Measurements from ENCODE around the gene MCM9. TPM values are rescaled to one million over a fixed set of nuclear protein-coding genes. Genes with fewer than 3 reads are reported as not detected.

The MCM9 gene
- polyA plus RNA-seq, 3 donors = 9.4 to 11.9 (median 9.8) TPM

- Mint-ChIP-seq H3K4me3 (no peak overlapping the region), H3K36me3 (peaks cover 5% of the 10 kb centered on the region in 2 donors), H3K9me3 (peaks cover 0 to 6% (median 4%) of the 10 kb centered on the region in 7 donors), H3K27ac (peak overlapping the region in 1 of 7 donors; percentile 24), H3K4me1 (peaks cover 18% of the 10 kb centered on the region), H3K27me3 (ENCODE audit: low read depth in 3 of 3) (no peaks in the 10 kb centered on the region)
- 100% methylated on average over 3 of the region's 6 CpGs for WGBS (ENCODE audit: insufficient coverage)
- Histone ChIP-seq H4K20me1 (ENCODE audit: insufficient read depth, low read length) (no peaks in the 10 kb centered on the region), H3K79me2 (ENCODE audit: insufficient read depth, low read length) (no peaks in the 10 kb centered on the region), H3K4me1 (ENCODE audit: control insufficient read depth in 1 of 2, insufficient read depth in 2 of 2, low read length in 2 of 2) (peaks cover 16% of the 10 kb centered on the region in 2 donors), H3K4me2 (replicated peaks; ENCODE audit: extremely low read depth, low read length, poor library complexity, severe bottlenecking) (no peak overlapping the region), H3K27me3 (ENCODE audit: control insufficient read depth in 2 of 2, insufficient read depth in 2 of 2, low read length in 2 of 2) (no peaks in the 10 kb centered on the region), H3K4me3 (replicated peaks in 1 of 3; ENCODE audit: low read depth in 2 of 3, low read length in 3 of 3) (no peak overlapping the region), H3K27ac (ENCODE audit: low read depth in 1 of 2, low read length in 2 of 2) (no peak overlapping the region), H3K36me3 (replicated peaks in 1 of 2; ENCODE audit: control insufficient read depth in 1 of 2, insufficient read depth in 2 of 2, low read length in 2 of 2) (no peaks in the 10 kb centered on the region), H3K9ac (ENCODE audit: insufficient read depth, low read length, poor library complexity, severe bottlenecking) (no peak overlapping the region), H3K9me3 (replicated peaks in 1 of 2; ENCODE audit: control insufficient read depth in 1 of 2, insufficient read depth in 1 of 2, low read length in 2 of 2) (peaks cover 0 to 2% of the 10 kb centered on the region in 2 donors), H2AFZ (ENCODE audit: insufficient read depth, low read depth, low read length, poor library complexity, severe bottlenecking) (no peak overlapping the region)
- DNase-seq = no peak
- intact Hi-C loops (cut with micrococcal nuclease) = no loop called here
- no peak for TF ChIP-seq CTCF (IDR thresholded peaks at IDR 0.05)
These were observed 143.5 kb downstream of the MCM9 start for GRCh38 chr6:118791499-118791898.

- Histone ChIP-seq H3K4me2 (replicated peaks; ENCODE audit: extremely low read depth, low read length, poor library complexity, severe bottlenecking) (no peak overlapping the region), H4K20me1 (ENCODE audit: insufficient read depth, low read length) (no peaks in the 10 kb centered on the region), H2AFZ (ENCODE audit: insufficient read depth, low read depth, low read length, poor library complexity, severe bottlenecking) (no peak overlapping the region), H3K9ac (ENCODE audit: insufficient read depth, low read length, poor library complexity, severe bottlenecking) (no peak overlapping the region), H3K79me2 (ENCODE audit: insufficient read depth, low read length) (no peaks in the 10 kb centered on the region), H3K4me3 (replicated peaks in 1 of 3; ENCODE audit: low read depth in 2 of 3, low read length in 3 of 3) (no peak overlapping the region), H3K27me3 (ENCODE audit: control insufficient read depth in 2 of 2, insufficient read depth in 2 of 2, low read length in 2 of 2) (no peaks in the 10 kb centered on the region), H3K4me1 (ENCODE audit: control insufficient read depth in 1 of 2, insufficient read depth in 2 of 2, low read length in 2 of 2) (peaks cover 16 to 17% of the 10 kb centered on the region in 2 donors), H3K36me3 (replicated peaks in 1 of 2; ENCODE audit: control insufficient read depth in 1 of 2, insufficient read depth in 2 of 2, low read length in 2 of 2) (no peaks in the 10 kb centered on the region), H3K27ac (ENCODE audit: low read depth in 1 of 2, low read length in 2 of 2) (no peak overlapping the region), H3K9me3 (replicated peaks in 1 of 2; ENCODE audit: control insufficient read depth in 1 of 2, insufficient read depth in 1 of 2, low read length in 2 of 2) (peaks cover 0 to 2% of the 10 kb centered on the region in 2 donors)
- Mint-ChIP-seq H3K9me3 (peaks cover 0 to 6% (median 2%) of the 10 kb centered on the region in 7 donors), H3K4me3 (no peak overlapping the region), H3K27me3 (ENCODE audit: low read depth in 3 of 3) (no peaks in the 10 kb centered on the region), H3K36me3 (peaks cover 2% of the 10 kb centered on the region in 2 donors), H3K27ac (no peak overlapping the region), H3K4me1 (peaks cover 20% of the 10 kb centered on the region)
- WGBS (ENCODE audit: insufficient coverage) = no CpG with 5 or more reads among the region's 4 CpGs
- no peak for DNase-seq
- no peak for TF ChIP-seq CTCF (IDR thresholded peaks at IDR 0.05)
- intact Hi-C loops (cut with micrococcal nuclease) = no loop called here
These were observed 145.0 kb downstream of the MCM9 start for GRCh38 chr6:118789954-118790353.

Data from CD14-positive monocyte (primary cell).